ENCODE results near the gene MTHFR.

- TF ChIP-seq EZH2 (IDR thresholded peaks at IDR 0.05; ENCODE audit: low read depth) (no peak), CTCF (conservative IDR thresholded peaks at IDR 0.05) (no peak)
Observed at GRCh38 chr1:11828511-11828910, 22.7 kb upstream of the MTHFR start.

Data from PC-9 (cell line).